OCI-LY3 (cell line): ENCODE measurements around the gene TM4SF20.

Experiments used
- H2AFZ ChIP-seq: fragments of 200-600, 300-600 bp; shearing (Covaris generic); 2 replicates; pipeline ENCODE4 v1.6.0; 2014; ENCODE audit warnings: antibody characterized with exemption, low read depth, low read length
- H3K27ac ChIP-seq: fragments of 200-600, 300-600 bp; sonication (generic); 2 replicates; pipeline ENCODE4 v1.5.1; 2014; ENCODE audit warnings: mild to moderate bottlenecking, low read length, moderate library complexity, mixed read lengths
- H3K27me3 ChIP-seq: fragments of 200-600, 300-600 bp; sonication (generic); 2 replicates; pipeline ENCODE4 v1.6.1; 2014; ENCODE audit warnings: low read depth, low read length, mixed read lengths
- H3K36me3 ChIP-seq: fragments of 200-600, 300-600 bp; sonication (generic); replicated peaks from 2 replicates; pipeline ENCODE3; 2014; ENCODE audit warnings: low read depth, low read length, mixed read lengths
- H3K4me1 ChIP-seq: fragments of 300-600, 200-600 bp; sonication (generic); 2 replicates; pipeline ENCODE4 v1.6.1; 2014; ENCODE audit warnings: low read length, mixed read lengths
- H3K4me2 ChIP-seq: fragments of 200-600, 300-600 bp; sonication (generic); 2 replicates; pipeline ENCODE4 v1.6.1; 2014; ENCODE audit warnings: low read length, mixed read lengths
- H3K4me3 ChIP-seq: fragments of 300-600, 200-600 bp; sonication (generic); 2 replicates; pipeline ENCODE4 v1.5.1; 2014; ENCODE audit warnings: antibody characterized with exemption, mild to moderate bottlenecking, low read length, moderate library complexity
- H3K79me2 ChIP-seq: fragments of 300-600, 200-600 bp; shearing (Covaris generic); 2 replicates; pipeline ENCODE4 v1.6.1; 2014; ENCODE audit warnings: mild to moderate bottlenecking, low read length, mixed read lengths
- H3K9ac ChIP-seq: fragments of 300-600, 200-600 bp; shearing (Covaris generic); 2 replicates; pipeline ENCODE4 v1.6.0; 2014; ENCODE audit warnings: mild to moderate bottlenecking, low read length, moderate library complexity
- H3K9me3 ChIP-seq: fragments of 200-600, 300-600 bp; shearing (Covaris generic); 2 replicates; pipeline ENCODE4 v1.6.1; 2014; ENCODE audit warnings: low read length, mixed read lengths; ENCODE audit not compliant: insufficient read depth
- H4K20me1 ChIP-seq: fragments of 200-600, 300-600 bp; sonication (generic); 2 replicates; pipeline ENCODE4 v1.6.1; 2016; ENCODE audit warnings: low read length, mixed read lengths; ENCODE audit not compliant: insufficient read depth
- EZH2phosphoT487 ChIP-seq: fragments of 200-600 bp; shearing (Covaris generic); IDR thresholded peaks from 2 replicates; pipeline ENCODE4 v1.6.1; 2018; ENCODE audit warnings: antibody characterized with exemption, mixed run types, low read depth
- TF ChIP-seq, protein P1 (sequence below): fragments of 200-600, 300-600 bp; sonication (generic); IDR thresholded peaks from 2 replicates; pipeline ENCODE4 v1.5.1; 2014; ENCODE audit warnings: antibody characterized with exemption, low read length, low read depth

TM4SF20 gene

GRCh38 chr2:227323818-227324217 is 55.3 kb downstream of the TM4SF20 start:
- no peaks in the 10 kb centered on the region for H3K36me3 ChIP-seq
- peaks cover 9% of the 10 kb centered on the region for H3K4me1 ChIP-seq
- H4K20me1 ChIP-seq, result 0 out of 2 replicates have a peak, but pooled peaks cover 3% of the 10 kb centered on the region
- H3K4me3 ChIP-seq, result no peak overlapping the region
- H3K27me3 ChIP-seq, result no peaks in the 10 kb centered on the region
- no peak for TF ChIP-seq EZH2phosphoT487
- TF ChIP-seq, protein P1, sequence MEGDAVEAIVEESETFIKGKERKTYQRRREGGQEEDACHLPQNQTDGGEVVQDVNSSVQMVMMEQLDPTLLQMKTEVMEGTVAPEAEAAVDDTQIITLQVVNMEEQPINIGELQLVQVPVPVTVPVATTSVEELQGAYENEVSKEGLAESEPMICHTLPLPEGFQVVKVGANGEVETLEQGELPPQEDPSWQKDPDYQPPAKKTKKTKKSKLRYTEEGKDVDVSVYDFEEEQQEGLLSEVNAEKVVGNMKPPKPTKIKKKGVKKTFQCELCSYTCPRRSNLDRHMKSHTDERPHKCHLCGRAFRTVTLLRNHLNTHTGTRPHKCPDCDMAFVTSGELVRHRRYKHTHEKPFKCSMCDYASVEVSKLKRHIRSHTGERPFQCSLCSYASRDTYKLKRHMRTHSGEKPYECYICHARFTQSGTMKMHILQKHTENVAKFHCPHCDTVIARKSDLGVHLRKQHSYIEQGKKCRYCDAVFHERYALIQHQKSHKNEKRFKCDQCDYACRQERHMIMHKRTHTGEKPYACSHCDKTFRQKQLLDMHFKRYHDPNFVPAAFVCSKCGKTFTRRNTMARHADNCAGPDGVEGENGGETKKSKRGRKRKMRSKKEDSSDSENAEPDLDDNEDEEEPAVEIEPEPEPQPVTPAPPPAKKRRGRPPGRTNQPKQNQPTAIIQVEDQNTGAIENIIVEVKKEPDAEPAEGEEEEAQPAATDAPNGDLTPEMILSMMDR, result no peak
- no peak overlapping the region for H3K27ac ChIP-seq
- no peaks in the 10 kb centered on the region for H3K9me3 ChIP-seq
- no peak overlapping the region for H3K9ac ChIP-seq
- H2AFZ ChIP-seq, result no peak overlapping the region
- H3K79me2 ChIP-seq, result peaks cover 28% of the 10 kb centered on the region
- H3K4me2 ChIP-seq, result no peak overlapping the region

DNA sequence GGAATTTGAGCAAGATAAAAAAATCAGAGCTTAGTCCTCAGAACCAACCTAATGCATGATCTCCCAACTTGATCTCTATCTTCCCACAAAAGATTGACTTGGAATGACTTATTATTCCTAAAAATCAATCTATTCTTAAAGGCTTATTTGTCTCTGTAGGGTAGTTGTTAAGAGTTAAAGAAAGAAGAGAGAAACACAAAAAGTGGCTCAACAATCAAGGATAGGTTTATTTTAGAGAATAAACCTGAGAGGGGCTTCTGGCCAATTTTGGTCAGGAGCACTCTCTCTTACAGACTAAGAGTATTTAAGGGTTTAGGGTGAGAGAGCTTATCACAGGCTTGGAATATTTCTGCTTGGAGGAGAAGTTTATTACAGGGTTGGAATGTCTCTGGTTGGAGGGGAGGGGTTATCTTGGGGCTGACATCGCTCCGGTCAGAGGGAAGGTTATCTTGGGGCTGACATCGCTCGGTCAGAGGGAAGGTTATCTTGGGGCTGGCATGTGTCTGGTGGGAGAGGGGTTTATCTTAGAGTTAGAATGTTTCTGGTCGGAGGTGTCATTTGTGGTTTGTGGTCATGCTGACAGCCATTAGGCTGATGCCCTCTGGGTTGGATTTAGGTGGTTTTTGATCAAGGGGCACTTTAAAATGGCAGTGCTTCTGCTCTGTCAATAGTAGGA is 56.4 kb downstream of the TM4SF20 start:
- no peak overlapping the region for H3K9ac ChIP-seq
- no peak overlapping the region for H3K4me3 ChIP-seq
- no peaks in the 10 kb centered on the region for H4K20me1 ChIP-seq
- H3K27ac ChIP-seq, result no peak overlapping the region
- H2AFZ ChIP-seq, result no peak overlapping the region
- peaks cover 26% of the 10 kb centered on the region for H3K79me2 ChIP-seq
- TF ChIP-seq, protein P1, result no peak
- TF ChIP-seq EZH2phosphoT487, result no peak
- no peaks in the 10 kb centered on the region for H3K27me3 ChIP-seq
- H3K4me1 ChIP-seq, result peaks cover 9% of the 10 kb centered on the region
- no peaks in the 10 kb centered on the region for H3K9me3 ChIP-seq
- no peaks in the 10 kb centered on the region for H3K36me3 ChIP-seq
- no peak overlapping the region for H3K4me2 ChIP-seq

DNA sequence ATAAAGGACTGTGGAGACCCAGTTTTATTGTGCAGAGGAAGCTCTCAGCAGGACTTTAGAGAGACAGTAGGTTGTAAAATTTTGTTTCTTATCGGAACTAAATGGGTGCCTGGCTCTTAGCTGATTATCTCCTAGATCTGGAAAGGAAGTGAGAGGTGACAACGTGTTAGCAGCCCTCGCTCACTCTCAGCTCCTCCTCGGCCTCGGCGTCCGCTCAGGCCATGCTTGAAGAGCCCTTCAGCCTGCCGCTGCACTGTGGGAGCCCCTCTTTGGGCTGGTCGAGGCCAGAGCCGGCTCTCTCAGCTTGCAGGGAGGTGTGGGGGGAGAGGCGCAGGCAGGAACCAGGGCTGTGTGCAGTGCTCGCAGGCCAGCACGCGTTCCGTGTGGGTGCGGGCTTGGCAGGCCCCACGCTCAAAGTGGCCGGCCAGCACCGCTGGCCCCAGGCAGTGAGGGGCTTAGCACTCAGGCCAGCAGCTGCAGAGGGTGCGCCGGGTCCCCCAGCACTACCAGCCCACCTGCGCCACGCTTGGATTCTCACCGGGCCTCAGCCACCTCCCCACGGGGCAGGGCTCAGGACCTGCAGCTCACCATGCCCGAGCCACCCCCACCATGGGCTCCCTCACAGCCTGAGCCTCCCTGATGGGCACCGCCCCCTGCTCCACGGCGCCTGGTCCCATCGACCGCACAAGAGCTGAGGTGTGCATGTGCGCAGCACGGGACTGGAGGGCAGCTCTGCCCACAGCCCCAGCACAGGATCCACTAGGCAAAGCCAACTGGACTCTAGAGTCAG is 58.6 kb downstream of the TM4SF20 start:
- Histone ChIP-seq H3K9me3 (no peaks in the 10 kb centered on the region), H3K4me2 (no peak overlapping the region)
- no peak for TF ChIP-seq EZH2phosphoT487
- TF ChIP-seq, protein P1, result no peak

GRCh38 chr2:227317834-227318233 is 61.3 kb downstream of the TM4SF20 start:
- no peak overlapping the region for H3K4me3 ChIP-seq
- no peaks in the 10 kb centered on the region for H4K20me1 ChIP-seq
- H2AFZ ChIP-seq, result no peak overlapping the region
- no peaks in the 10 kb centered on the region for H3K36me3 ChIP-seq
- no peak for TF ChIP-seq EZH2phosphoT487
- TF ChIP-seq, protein P1, result no peak
- no peaks in the 10 kb centered on the region for H3K4me1 ChIP-seq
- no peak overlapping the region for H3K4me2 ChIP-seq
- no peaks in the 10 kb centered on the region for H3K9me3 ChIP-seq
- H3K9ac ChIP-seq, result no peak overlapping the region
- no peaks in the 10 kb centered on the region for H3K79me2 ChIP-seq
- no peak overlapping the region for H3K27ac ChIP-seq
- no peaks in the 10 kb centered on the region for H3K27me3 ChIP-seq

More for the DNA sequence above, 58.6 kb downstream of the TM4SF20 start:
- H3K4me3 ChIP-seq, result no peak overlapping the region
- no peaks in the 10 kb centered on the region for H3K4me1 ChIP-seq
- no peak overlapping the region for H3K27ac ChIP-seq
- H3K9ac ChIP-seq, result no peak overlapping the region
- H3K36me3 ChIP-seq, result no peaks in the 10 kb centered on the region
- H4K20me1 ChIP-seq, result no peaks in the 10 kb centered on the region
- no peak overlapping the region for H2AFZ ChIP-seq
- peaks cover 4% of the 10 kb centered on the region; the same call in 1 of the 2 replicates for H3K79me2 ChIP-seq
- no peaks in the 10 kb centered on the region for H3K27me3 ChIP-seq
